HG03575 (cell line): ENCODE results near the gene ZNF66.
"Not testable (repeated sequence)": the region's sequence is repeated elsewhere in the genome, so short reads cannot be mapped to it uniquely, and the experiment has no call there.

Experiments
- ATAC-seq: cut with Tn5 transposase; IDR thresholded peaks from one replicate; pipeline ENCODE4 v1.9.1; 2021; ENCODE audit not compliant: unreplicated experiment, insufficient number of reproducible peaks, low FRiP score; ENCODE audit errors: extremely low read depth

ZNF66 gene

GRCh38 chr19:20776083-20777076, at the start of gene ZNF66:
TSS of gene ZNF66 (plus strand) at chr19:20776304. CDS start at chr19:20776448, 144 bp downstream.
- peak; percentile 73 for ATAC-seq

GRCh38 chr19:20750169-20750568, 25.9 kb upstream of the ZNF66 start:
- ATAC-seq: not testable (repeated sequence)

- ATAC-seq: not testable (repeated sequence)
Observed at GRCh38 chr19:20752291-20752690, 23.8 kb upstream of the ZNF66 start.

GRCh38 chr19:20769225-20769736, 6.8 kb upstream of the ZNF66 start:
- ATAC-seq: not testable (repeated sequence)

GRCh38 chr19:20787786-20788185, 11.7 kb downstream of the ZNF66 start:
- ATAC-seq: no peak

GRCh38 chr19:20791806-20792205, 15.7 kb downstream of the ZNF66 start:
- no peak for ATAC-seq

GRCh38 chr19:20806311-20807262, 30.5 kb downstream of the ZNF66 start:
- ATAC-seq: not testable (repeated sequence)

- no peak for ATAC-seq
Observed at GRCh38 chr19:20840371-20840770, 64.3 kb downstream of the ZNF66 start.
